H1 (cell line): ENCODE data around the gene ASF1A. TPM values are rescaled to one million over a fixed set of nuclear protein-coding genes. Genes with fewer than 3 reads are reported as not detected.

ENCODE experiments used
- CTCF ChIA-PET: fragments of 300-600 bp; sonication (Branson Sonifier 250); formaldehyde crosslinking; loops from one replicate; lab custom pipeline; 2021; ENCODE audit not compliant: partially characterized antibody; lab: Charles Lee
- POLR2A ChIA-PET: fragments of 300-600 bp; sonication (Branson Sonifier 250); formaldehyde crosslinking; loops from one replicate; lab custom pipeline; 2021; ENCODE audit warnings: inconsistent platforms; ENCODE audit not compliant: partially characterized antibody; lab: Charles Lee
- DNase-seq, 2 experiments: peaks; one replicate each; pipeline versions ENCODE4 v3.0.0 to v3.0.0-alpha.2; 2010 to 2022; ENCODE audit warnings: low spot score in 2 of 2, low read depth in 1 of 2, mixed read lengths in 1 of 2
- FAIRE-seq: peaks from 2 replicates; lab custom pipeline; 2011; peaks lifted over from hg19 to GRCh38; lab: Jason Lieb, UNC
- H2AFZ ChIP-seq: 2 replicates; pipeline ENCODE4 v1.8.1; 2012; ENCODE audit warnings: low read length, inconsistent platforms
- H2AK5ac ChIP-seq: 2 replicates; pipeline ENCODE4 v1.6.1; 2013; ENCODE audit warnings: low read depth, low read length
- H2BK120ac ChIP-seq: replicated peaks from 2 replicates; pipeline ENCODE3; 2013; ENCODE audit warnings: low read depth, low read length, inconsistent platforms
- H2BK12ac ChIP-seq: 2 replicates; pipeline ENCODE4 v1.6.1; 2013; ENCODE audit warnings: low read depth, low read length
- H2BK15ac ChIP-seq: 2 replicates; pipeline ENCODE4 v1.6.1; 2013; ENCODE audit warnings: low read length
- H2BK20ac ChIP-seq: 2 replicates; pipeline ENCODE4 v1.6.1; 2013; ENCODE audit warnings: low read length
- H2BK5ac ChIP-seq: 2 replicates; pipeline ENCODE4 v1.6.1; 2013; ENCODE audit warnings: low read depth, low read length
- H3K14ac ChIP-seq: 2 replicates; pipeline ENCODE4 v1.6.1; 2013; ENCODE audit warnings: inconsistent platforms; ENCODE audit not compliant: insufficient read length
- H3K18ac ChIP-seq: 2 replicates; pipeline ENCODE4 v1.6.1; 2013; ENCODE audit warnings: low read length; ENCODE audit errors: extremely low read depth
- H3K23ac ChIP-seq: 2 replicates; pipeline ENCODE4 v1.6.1; 2013; ENCODE audit warnings: inconsistent platforms; ENCODE audit not compliant: insufficient read length
- H3K23me2 ChIP-seq: 2 replicates; pipeline ENCODE4 v1.6.1; 2013; ENCODE audit warnings: low read depth, low read length
- H3K27ac ChIP-seq: 2 replicates; pipeline ENCODE4 v1.6.1; 2011; ENCODE audit warnings: low read depth, low read length, inconsistent platforms
- H3K27me3 ChIP-seq, 4 experiments: replicated peaks in 1 of 4; 1 replicate in 1 of 4; 2 replicates in 3 of 4; pipeline versions ENCODE4 v1.6.1 to v1.8.1; 2011 to 2013; ENCODE audit warnings: low read length in 3 of 4, mild to moderate bottlenecking in 3 of 4, inconsistent platforms in 2 of 4, mixed read lengths in 2 of 4, moderate library complexity in 1 of 4; ENCODE audit not compliant: control insufficient read depth in 3 of 4, insufficient read depth in 3 of 4; ENCODE audit errors: extremely low read depth in 1 of 4
- H3K36me3 ChIP-seq, 4 experiments: 2 replicates each; pipeline versions ENCODE4 v1.6.1 to v1.8.1; 2011 to 2013; ENCODE audit warnings: mild to moderate bottlenecking in 4 of 4, low read length in 3 of 4, moderate library complexity in 2 of 4, control low read depth in 1 of 4, inconsistent platforms in 1 of 4; ENCODE audit not compliant: insufficient read depth in 4 of 4, control insufficient read depth in 2 of 4
- H3K4ac ChIP-seq: replicated peaks from 2 replicates; pipeline ENCODE3; 2013; ENCODE audit warnings: low read length, low read depth, mixed read lengths, inconsistent platforms; ENCODE audit not compliant: insufficient read length
- H3K4me1 ChIP-seq, 4 experiments: replicated peaks in 1 of 4; 1 replicate in 1 of 4; 2 replicates in 3 of 4; pipeline versions ENCODE4 v1.6.1 to v1.8.1; 2011 to 2013; ENCODE audit warnings: low read length in 3 of 4, inconsistent platforms in 2 of 4, mixed read lengths in 1 of 4; ENCODE audit not compliant: insufficient read depth in 4 of 4, control insufficient read depth in 3 of 4
- H3K4me2 ChIP-seq, 2 experiments: 2 replicates each; pipeline versions ENCODE4 v1.6.1 to v1.8.1; 2011 to 2013; ENCODE audit warnings: low read depth in 2 of 2, low read length in 2 of 2, control low read depth in 1 of 2, inconsistent platforms in 1 of 2, mild to moderate bottlenecking in 1 of 2; ENCODE audit not compliant: insufficient read depth in 1 of 2
- H3K4me3 ChIP-seq, 4 experiments: fragments of 200-600, 300-600 bp in 1 of 4; sonication (generic), shearing (Covaris generic), sonication (Bioruptor Twin) in 1 of 4; 2 replicates each; pipeline versions ENCODE4 v1.5.1 to v1.8.1; 2011 to 2016; ENCODE audit warnings: low read length in 4 of 4, low read depth in 3 of 4, control low read depth in 2 of 4, inconsistent platforms in 2 of 4, mild to moderate bottlenecking in 2 of 4, mixed read lengths in 1 of 4, moderate library complexity in 1 of 4; ENCODE audit not compliant: insufficient read depth in 2 of 4; ENCODE audit errors: extremely low read depth in 1 of 4
- H3K56ac ChIP-seq: replicated peaks from 2 replicates; pipeline ENCODE3; 2013; ENCODE audit warnings: low read depth, mild to moderate bottlenecking, mixed read lengths, low read length, inconsistent platforms; ENCODE audit not compliant: insufficient read length
- H3K79me1 ChIP-seq: 2 replicates; pipeline ENCODE4 v1.6.1; 2013; ENCODE audit warnings: low read depth, low read length, control low read depth
- H3K79me2 ChIP-seq, 2 experiments: 2 replicates each; pipeline versions ENCODE4 v1.6.1 to v1.8.1; 2012 to 2013; ENCODE audit warnings: low read length in 2 of 2, mild to moderate bottlenecking in 2 of 2, inconsistent platforms in 1 of 2; ENCODE audit not compliant: insufficient read depth in 2 of 2, control insufficient read depth in 1 of 2
- H3K9ac ChIP-seq, 4 experiments: replicated peaks in 1 of 4; 1 replicate in 1 of 4; 2 replicates in 3 of 4; pipeline versions ENCODE4 v1.6.1 to v1.8.1; 2011 to 2013; ENCODE audit warnings: low read depth in 3 of 4, low read length in 3 of 4, control low read depth in 2 of 4, mild to moderate bottlenecking in 2 of 4, moderate library complexity in 2 of 4, inconsistent platforms in 1 of 4; ENCODE audit errors: extremely low read depth in 1 of 4
- H3K9me3 ChIP-seq, 2 experiments: 2 replicates each; pipeline versions ENCODE4 v1.6.1 to v1.8.1; 2012 to 2013; ENCODE audit warnings: mild to moderate bottlenecking in 2 of 2, moderate library complexity in 2 of 2, control low read depth in 1 of 2, inconsistent platforms in 1 of 2, low read depth in 1 of 2, low read length in 1 of 2, mixed read lengths in 1 of 2; ENCODE audit not compliant: insufficient read depth in 2 of 2
- H4K20me1 ChIP-seq, 2 experiments: replicated peaks in 1 of 2; 2 replicates each; pipeline versions ENCODE3 to v1.8.1; 2011 to 2013; ENCODE audit warnings: inconsistent platforms in 2 of 2, low read length in 2 of 2, mild to moderate bottlenecking in 1 of 2; ENCODE audit not compliant: insufficient read depth in 2 of 2, control insufficient read depth in 1 of 2
- H4K5ac ChIP-seq: 2 replicates; pipeline ENCODE4 v1.6.1; 2013; ENCODE audit warnings: low read length, low read depth, mixed read lengths, inconsistent platforms; ENCODE audit not compliant: insufficient read length
- H4K8ac ChIP-seq: 2 replicates; pipeline ENCODE4 v1.8.0; 2013; ENCODE audit warnings: mild to moderate bottlenecking, moderate library complexity, low read length, inconsistent platforms; ENCODE audit not compliant: insufficient read depth; ENCODE audit errors: extremely low read depth
- H4K91ac ChIP-seq: replicated peaks from 2 replicates; pipeline ENCODE3; 2013; ENCODE audit warnings: low read length, mixed read lengths, inconsistent platforms; ENCODE audit not compliant: insufficient read length
- CEBPB ChIP-seq: IDR thresholded peaks from 2 replicates; pipeline ENCODE4 v1.6.1; 2012; ENCODE audit warnings: low read depth, low read length
- EGR1 ChIP-seq: IDR thresholded peaks from 2 replicates; pipeline ENCODE4 v1.6.1; 2011; ENCODE audit warnings: low read depth, low read length, borderline replicate concordance
- HDAC6 ChIP-seq: IDR thresholded peaks from one replicate; pipeline ENCODE4 v1.7.1; 2012; ENCODE audit warnings: low read depth, mild to moderate bottlenecking, inconsistent platforms, low read length, moderate library complexity
- MAFK ChIP-seq: IDR thresholded peaks from 2 replicates; pipeline ENCODE4 v1.6.1; 2012; ENCODE audit warnings: low read depth, mild to moderate bottlenecking, improper control_type of control experiment, low read length
- NANOG ChIP-seq: IDR thresholded peaks from 2 replicates; pipeline ENCODE4 v1.6.1; 2011; ENCODE audit warnings: low read length, low read depth, mild to moderate bottlenecking, inconsistent platforms; ENCODE audit not compliant: insufficient read depth, poor library complexity, severe bottlenecking
- POLR2A ChIP-seq, 2 experiments: IDR thresholded peaks; 1 replicate in 1 of 2; 2 replicates in 1 of 2; pipeline ENCODE4 v1.6.1; 2011; ENCODE audit warnings: low read depth in 2 of 2, low read length in 2 of 2, mild to moderate bottlenecking in 2 of 2; ENCODE audit errors: control extremely low read depth in 1 of 2
- POLR2AphosphoS5 ChIP-seq: IDR thresholded peaks from 2 replicates; pipeline ENCODE4 v1.6.1; 2011; ENCODE audit warnings: low read depth, low read length
- SIRT6 ChIP-seq: IDR thresholded peaks from one replicate; pipeline ENCODE4 v1.7.1; 2012; ENCODE audit warnings: low read length, inconsistent platforms
- TAF1 ChIP-seq: IDR thresholded peaks from 2 replicates; pipeline ENCODE4 v1.6.1; 2011; ENCODE audit warnings: mild to moderate bottlenecking, low read depth, low read length
- TAF7 ChIP-seq: optimal IDR thresholded peaks from 2 replicates; pipeline ENCODE3; 2011; ENCODE audit warnings: low read depth, mild to moderate bottlenecking, inconsistent platforms, low read length, moderate library complexity, borderline replicate concordance
- WGBS, 2 experiments: shearing (Covaris generic) in 1 of 2; methylation state at CpG; one replicate each; pipeline versions ENCODE4 v1.1.6 to v1.1.7; 2013 to 2015; ENCODE audit warnings: low lambda C conversion rate in 2 of 2, mixed read lengths in 2 of 2, inconsistent platforms in 1 of 2, low coverage in 1 of 2, missing lambda C conversion rate in 1 of 2; ENCODE audit not compliant: insufficient replicate concordance in 2 of 2, insufficient coverage in 1 of 2, insufficient read length in 1 of 2; ENCODE audit errors: extremely low coverage in 1 of 2, missing lambda C conversion rate in 1 of 2; 5-methylcytosine and 5-hydroxymethylcytosine counted together
- polyA plus RNA-seq, 7 experiments: library from polyadenylated mRNA; depleted of rRNA in 3 of 7; stranded (reverse) in 5 of 7; unstranded in 2 of 7; fragments of >200 nt in 5 of 7; fragments of 200-250 nt in 2 of 7; gene quantifications; 1 replicate in 5 of 7; 2 replicates in 1 of 7; 4 replicates in 1 of 7; pipeline versions ENCODE4 v1.2.1 to v1.2.3, GENCODE V29; 2011 to 2013; ENCODE audit warnings: missing spikeins in 2 of 7, mixed read lengths in 2 of 7
- total RNA-seq: library from RNA; stranded (reverse); fragmentation: NEBNext Ultra II Directional; extraction: Animal tissue kit (Norgen Biotek cat#: 25700); gene quantifications from 2 replicates; pipeline ENCODE4 v1.2.1, GENCODE V29; 2021
- TF ChIP-seq, protein P1 (sequence below), 3 experiments: IDR thresholded peaks; 1 replicate in 2 of 3; 2 replicates in 1 of 3; pipeline versions ENCODE4 v1.5.1 to v1.6.1; 2011; ENCODE audit warnings: low read length in 3 of 3, mild to moderate bottlenecking in 3 of 3, inconsistent platforms in 2 of 3, low read depth in 1 of 3, moderate library complexity in 1 of 3; ENCODE audit not compliant: insufficient read depth in 1 of 3; ENCODE audit errors: control extremely low read depth in 1 of 3

The ASF1A gene
- total and polyA plus RNA-seq, 2 of the 8 experiments (the other 6 are each of a cell fraction or from before 2014, with no cell fraction given): 11.4 to 50.2 TPM

DNA sequence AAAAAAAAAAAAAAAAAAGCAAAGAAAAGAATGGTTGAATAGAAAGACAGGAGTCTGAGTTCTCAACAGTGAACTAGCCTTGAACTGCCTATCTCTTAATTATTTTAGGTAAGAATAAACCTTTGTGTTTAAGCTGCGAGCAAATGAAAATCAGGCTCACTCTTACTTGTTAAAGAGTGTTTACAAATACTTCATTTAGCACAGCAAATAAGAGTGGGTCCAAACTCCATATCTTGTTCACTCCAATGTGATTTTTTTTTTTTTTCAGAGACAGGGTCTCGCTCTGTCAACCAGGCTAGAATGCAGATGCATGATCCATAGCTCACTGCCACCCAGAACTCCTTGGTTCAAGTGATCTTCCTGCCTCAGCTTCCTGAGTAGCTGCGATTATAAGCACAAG lies 29.1 kb downstream of the ASF1A start:
- WGBS, 2 experiments: 97% methylated on average over 3 of the region's 3 CpGs; no CpG with 5 or more reads in 1 of the 2 experiments
- no peak overlapping the region for H4K5ac ChIP-seq
- DNase-seq (no peak), FAIRE-seq (no peak)
- no peak overlapping the region for H2AFZ ChIP-seq
- no peaks in the 10 kb centered on the region for H3K9me3 ChIP-seq
- no peak overlapping the region for H3K18ac ChIP-seq
- H3K23ac ChIP-seq: no peak overlapping the region
- no peak overlapping the region for H4K91ac ChIP-seq
- H3K4me3 ChIP-seq: no peak overlapping the region
- no peaks in the 10 kb centered on the region for H3K79me2 ChIP-seq
- no peaks in the 10 kb centered on the region for H3K4me1 ChIP-seq
- no peak overlapping the region for H3K4ac ChIP-seq
- H2AK5ac ChIP-seq: no peak overlapping the region
- TF ChIP-seq EGR1 (no peak), TAF7 (no peak), POLR2AphosphoS5 (no peak), CEBPB (no peak), POLR2A (IDR thresholded peaks at IDR 0.05; ENCODE audit: control extremely low read depth in 1 of 2, low read depth in 2 of 2, low read length in 2 of 2) (no peak), NANOG (no peak), SIRT6 (no peak), MAFK (no peak), TAF1 (no peak), HDAC6 (no peak)
- TF ChIP-seq, protein P1, sequence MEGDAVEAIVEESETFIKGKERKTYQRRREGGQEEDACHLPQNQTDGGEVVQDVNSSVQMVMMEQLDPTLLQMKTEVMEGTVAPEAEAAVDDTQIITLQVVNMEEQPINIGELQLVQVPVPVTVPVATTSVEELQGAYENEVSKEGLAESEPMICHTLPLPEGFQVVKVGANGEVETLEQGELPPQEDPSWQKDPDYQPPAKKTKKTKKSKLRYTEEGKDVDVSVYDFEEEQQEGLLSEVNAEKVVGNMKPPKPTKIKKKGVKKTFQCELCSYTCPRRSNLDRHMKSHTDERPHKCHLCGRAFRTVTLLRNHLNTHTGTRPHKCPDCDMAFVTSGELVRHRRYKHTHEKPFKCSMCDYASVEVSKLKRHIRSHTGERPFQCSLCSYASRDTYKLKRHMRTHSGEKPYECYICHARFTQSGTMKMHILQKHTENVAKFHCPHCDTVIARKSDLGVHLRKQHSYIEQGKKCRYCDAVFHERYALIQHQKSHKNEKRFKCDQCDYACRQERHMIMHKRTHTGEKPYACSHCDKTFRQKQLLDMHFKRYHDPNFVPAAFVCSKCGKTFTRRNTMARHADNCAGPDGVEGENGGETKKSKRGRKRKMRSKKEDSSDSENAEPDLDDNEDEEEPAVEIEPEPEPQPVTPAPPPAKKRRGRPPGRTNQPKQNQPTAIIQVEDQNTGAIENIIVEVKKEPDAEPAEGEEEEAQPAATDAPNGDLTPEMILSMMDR (IDR thresholded peaks at IDR 0.05; ENCODE audit: control extremely low read depth in 1 of 3, insufficient read depth in 1 of 3, low read depth in 1 of 3, low read length in 3 of 3): no peak
- peaks cover 2 to 42% (median 26%) of the 10 kb centered on the region in 4 experiments; a peak in 6 of 8 replicates for H3K36me3 ChIP-seq
- no peak overlapping the region for H3K9ac ChIP-seq
- H3K56ac ChIP-seq: no peak overlapping the region
- no peak overlapping the region for H2BK5ac ChIP-seq
- no peak overlapping the region for H2BK15ac ChIP-seq
- no peak overlapping the region for H4K8ac ChIP-seq
- ChIA-PET CTCF (interaction anchor here (0.9 to 1.4 kb wide), 3 partner anchors 45 to 357 kb away, joined by 3 to 4 read pairs (median 3); no protein-coding TSS in a partner anchor), POLR2A (interaction anchor here (0.6 to 1.2 kb wide), 4 partner anchors 11 to 281 kb away, joined by 3 to 4 read pairs (median 4); partner anchors contain the start of gene MCM9)
- no peak overlapping the region for H3K27ac ChIP-seq
- H2BK120ac ChIP-seq: no peak overlapping the region
- no peak overlapping the region for H3K14ac ChIP-seq
- no peaks in the 10 kb centered on the region for H3K79me1 ChIP-seq
- H2BK12ac ChIP-seq: no peak overlapping the region
- H4K20me1 ChIP-seq: no peaks in the 10 kb centered on the region
- H3K23me2 ChIP-seq: no peaks in the 10 kb centered on the region
- no peak overlapping the region for H3K4me2 ChIP-seq
- H2BK20ac ChIP-seq: no peak overlapping the region
- no peaks in the 10 kb centered on the region for H3K27me3 ChIP-seq
